ENCODE data around the gene NR6A1.

Gene NR6A1

GRCh38 chr9:124686918-124687317, 84.2 kb downstream of the NR6A1 start:
- intact Hi-C loops (cut with DNase I; ENCODE audit: low total_unique reads) = no loop called here
- DNase-seq = no peak
- Histone ChIP-seq H3K4me3 (no peak overlapping the region), H3K27ac (no peak overlapping the region), H3K9me3 (no peaks in the 10 kb centered on the region), H3K27me3 (no peaks in the 10 kb centered on the region), H3K4me1 (no peaks in the 10 kb centered on the region), H3K36me3 (no peaks in the 10 kb centered on the region)
- no peak for TF ChIP-seq CTCF (IDR thresholded peaks at IDR 0.05)

GRCh38 chr9:124685217-124685616, 85.9 kb downstream of the NR6A1 start:
- no peak for TF ChIP-seq CTCF (IDR thresholded peaks at IDR 0.05)
- no peaks in the 10 kb centered on the region for H3K27me3 ChIP-seq
- H3K9me3 ChIP-seq = no peaks in the 10 kb centered on the region
- intact Hi-C loops (cut with DNase I; ENCODE audit: low total_unique reads) = no loop called here
- no peak overlapping the region for H3K4me3 ChIP-seq
- H3K4me1 ChIP-seq = no peaks in the 10 kb centered on the region
- no peak overlapping the region for H3K27ac ChIP-seq
- no peaks in the 10 kb centered on the region for H3K36me3 ChIP-seq
- no peak for DNase-seq

DNA sequence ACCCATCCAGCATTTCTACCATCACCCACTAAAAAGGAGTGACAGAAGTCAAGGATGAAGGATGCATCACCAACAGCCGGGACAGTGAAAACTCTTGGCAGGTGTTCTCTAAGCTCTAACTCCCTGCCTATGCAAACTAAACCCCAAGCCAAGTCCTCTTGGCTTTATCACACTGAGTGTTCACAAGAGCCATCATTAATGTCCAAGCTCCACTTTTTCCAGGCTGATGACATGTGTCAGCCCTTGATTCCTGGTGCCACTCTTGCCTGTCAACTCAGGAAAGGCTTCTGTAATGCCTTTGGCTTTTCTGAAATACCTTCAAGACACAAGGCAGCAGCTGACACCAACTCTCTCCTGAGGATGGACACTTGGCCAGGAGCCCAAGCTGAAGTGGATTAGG, 86.9 kb downstream of the NR6A1 start:
- no peak for DNase-seq
- no peaks in the 10 kb centered on the region for H3K4me1 ChIP-seq
- no peaks in the 10 kb centered on the region for H3K9me3 ChIP-seq
- H3K27me3 ChIP-seq = no peaks in the 10 kb centered on the region
- H3K4me3 ChIP-seq = no peak overlapping the region
- TF ChIP-seq CTCF (IDR thresholded peaks at IDR 0.05) = no peak
- no peaks in the 10 kb centered on the region for H3K36me3 ChIP-seq
- intact Hi-C loops (cut with DNase I; ENCODE audit: low total_unique reads) = no loop called here
- H3K27ac ChIP-seq = no peak overlapping the region

DNA sequence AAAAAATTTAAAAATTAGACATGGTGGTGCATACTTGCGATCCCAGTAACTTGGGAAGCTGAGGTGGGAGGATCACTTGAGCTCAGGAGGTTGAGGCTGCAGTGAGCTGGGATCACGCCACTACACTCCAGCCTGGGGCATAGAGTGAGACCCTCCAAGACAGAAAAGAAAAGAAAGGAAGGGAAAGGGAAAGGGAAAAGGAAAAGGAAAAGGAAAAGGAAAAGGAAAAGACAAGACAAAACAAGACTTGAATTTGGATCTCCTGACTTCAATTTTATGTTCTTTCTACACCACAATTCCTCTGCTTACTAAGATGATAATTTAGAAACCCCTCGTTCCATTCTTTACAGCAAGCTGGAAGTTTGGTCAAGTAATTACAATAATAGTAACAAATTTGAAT, 88.1 kb downstream of the NR6A1 start:
- intact Hi-C loops (cut with DNase I; ENCODE audit: low total_unique reads) = no loop called here

DNA sequence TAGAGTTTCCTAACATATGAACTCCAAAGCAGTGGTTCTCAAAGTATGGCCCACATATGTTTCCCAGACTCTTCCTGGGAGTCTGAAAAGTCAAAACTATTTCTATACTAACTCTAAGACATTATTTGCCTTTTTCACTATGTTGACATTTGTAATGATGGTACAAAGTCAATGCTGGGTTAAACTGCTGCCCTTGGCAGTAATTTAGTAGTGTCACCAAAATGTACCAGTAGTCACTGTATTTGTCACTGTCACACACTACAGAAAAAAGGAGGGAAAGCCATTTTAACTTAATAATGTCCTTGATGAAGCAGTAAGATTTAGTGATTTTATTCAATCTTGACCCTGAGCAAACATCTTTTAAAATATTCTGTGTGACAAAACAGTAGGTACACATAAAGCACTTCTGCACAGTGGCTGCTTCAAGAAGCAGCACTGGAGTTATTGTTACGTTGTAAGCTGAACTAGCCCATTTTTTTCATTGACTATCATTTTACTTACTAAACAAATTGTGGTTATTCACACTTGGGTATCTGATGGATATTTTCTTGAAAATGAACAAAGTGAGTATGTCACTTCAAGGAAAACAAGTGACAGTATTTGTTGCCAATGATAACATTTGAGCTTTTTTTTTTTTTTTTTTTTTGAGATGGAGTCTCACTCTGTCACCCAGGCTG, 90.3 kb downstream of the NR6A1 start:
- H3K9me3 ChIP-seq = no peaks in the 10 kb centered on the region
- DNase-seq = no peak
- peaks cover 0 to 23% (median 7%) of the 10 kb centered on the region in 4 donors for H3K4me1 ChIP-seq
- H3K27ac ChIP-seq = no peak overlapping the region
- intact Hi-C loops (cut with DNase I; ENCODE audit: low total_unique reads) = no loop called here
- no peak for TF ChIP-seq CTCF (IDR thresholded peaks at IDR 0.05)
- H3K27me3 ChIP-seq = no peaks in the 10 kb centered on the region
- no peak overlapping the region for H3K4me3 ChIP-seq
- H3K36me3 ChIP-seq = no peaks in the 10 kb centered on the region

More for the DNA sequence above, 88.1 kb downstream of the NR6A1 start:
- no peaks in the 10 kb centered on the region for H3K9me3 ChIP-seq
- no peaks in the 10 kb centered on the region for H3K36me3 ChIP-seq
- DNase-seq = no peak
- no peaks in the 10 kb centered on the region for H3K27me3 ChIP-seq
- H3K4me3 ChIP-seq = no peak overlapping the region
- H3K27ac ChIP-seq = no peak overlapping the region
- no peak for TF ChIP-seq CTCF (IDR thresholded peaks at IDR 0.05)
- H3K4me1 ChIP-seq = peaks cover 0 to 1% (median 0%) of the 10 kb centered on the region in 4 donors

- H3K9me3 ChIP-seq = no peaks in the 10 kb centered on the region
- no peaks in the 10 kb centered on the region for H3K27me3 ChIP-seq
These were observed 91.1 kb downstream of the NR6A1 start for GRCh38 chr9:124680049-124680448.

More at GRCh38 chr9:124680049-124680448, 91.1 kb downstream of the NR6A1 start:
- peaks cover 0 to 31% (median 14%) of the 10 kb centered on the region in 4 donors for H3K4me1 ChIP-seq
- no peak overlapping the region for H3K4me3 ChIP-seq
- intact Hi-C loops (cut with DNase I; ENCODE audit: low total_unique reads) = no loop called here
- H3K36me3 ChIP-seq = no peaks in the 10 kb centered on the region
- DNase-seq = no peak
- no peak for TF ChIP-seq CTCF (IDR thresholded peaks at IDR 0.05)
- no peak overlapping the region for H3K27ac ChIP-seq

Data from tibial artery (tissue), 4 donors.